ENCODE results near the gene FGF12.

FGF12 gene

DNA sequence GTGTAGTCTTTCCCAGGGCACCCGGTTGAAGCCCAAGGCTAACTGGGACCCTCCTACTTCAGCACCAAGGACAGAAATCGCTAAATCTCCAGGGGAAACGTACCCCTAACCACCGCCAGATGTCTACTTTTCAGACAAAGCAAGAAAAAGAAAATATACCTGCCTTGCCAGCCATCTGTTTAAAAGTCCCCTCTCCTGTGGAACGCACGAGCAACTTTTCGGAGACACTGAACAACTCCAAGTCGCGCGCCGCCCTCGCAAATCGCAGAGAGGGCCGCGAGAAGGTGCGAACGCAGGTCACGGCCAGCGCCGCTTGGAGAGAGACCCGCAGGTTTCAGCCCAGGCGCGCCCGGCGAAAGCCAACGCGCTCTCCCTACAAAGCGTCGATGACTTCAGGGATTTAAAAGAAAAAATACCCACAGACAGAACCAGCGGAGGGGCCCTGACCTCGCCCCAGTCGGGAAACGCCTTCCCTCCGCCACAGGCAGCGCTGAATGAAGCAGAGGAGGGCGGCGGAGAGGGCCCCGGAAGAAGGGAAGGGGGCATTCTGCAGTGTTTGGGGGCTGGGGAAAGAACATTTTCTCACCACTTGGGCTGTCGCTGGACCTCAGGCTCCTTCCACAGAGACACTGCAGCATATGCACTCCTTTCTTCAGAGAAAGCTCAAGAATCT, 213.1 kb downstream of the FGF12 start:
- no peak overlapping the region for H3K27ac ChIP-seq (ENCODE audit: low read depth, low read length)
- H3K9ac ChIP-seq (ENCODE audit: low read length): no peak overlapping the region
- no peaks in the 10 kb centered on the region for H3K36me3 ChIP-seq (ENCODE audit: control insufficient read depth, insufficient read depth, low read length)
- peak overlapping the region; percentile 33 for H3K4me3 ChIP-seq (ENCODE audit: low read length)
- H3K27me3 ChIP-seq (ENCODE audit: control insufficient read depth, insufficient read depth, low read length): peaks cover 12% of the 10 kb centered on the region
- H3K4me1 ChIP-seq (ENCODE audit: control insufficient read depth, insufficient read depth, low read length): no peaks in the 10 kb centered on the region

DNA sequence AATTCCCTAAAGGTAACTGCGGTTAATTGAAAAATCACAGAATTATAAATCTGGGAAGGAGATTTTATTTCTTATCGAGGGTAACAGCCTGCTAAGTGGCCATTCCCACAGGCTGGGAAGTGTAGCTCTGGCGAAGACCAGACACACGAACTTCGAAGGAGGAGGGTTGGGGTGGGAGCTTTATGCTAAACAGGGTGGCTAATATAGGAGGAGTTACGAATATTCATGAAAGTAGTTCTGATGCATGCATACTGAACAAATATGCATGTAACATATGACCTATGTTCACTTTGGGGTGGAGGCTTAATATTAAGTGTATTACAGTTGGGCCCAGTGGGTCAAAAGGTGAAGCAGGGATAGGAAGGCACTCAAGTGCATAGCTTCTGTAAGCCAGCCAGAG, 221.6 kb downstream of the FGF12 start:
- Histone ChIP-seq H3K36me3 (ENCODE audit: control insufficient read depth, insufficient read depth, low read length) (no peaks in the 10 kb centered on the region), H3K27ac (ENCODE audit: low read depth, low read length) (no peak overlapping the region), H3K4me3 (ENCODE audit: low read length) (no peak overlapping the region), H3K27me3 (ENCODE audit: control insufficient read depth, insufficient read depth, low read length) (no peaks in the 10 kb centered on the region), H3K4me1 (ENCODE audit: control insufficient read depth, insufficient read depth, low read length) (no peaks in the 10 kb centered on the region), H3K9ac (ENCODE audit: low read length) (no peak overlapping the region)

DNA sequence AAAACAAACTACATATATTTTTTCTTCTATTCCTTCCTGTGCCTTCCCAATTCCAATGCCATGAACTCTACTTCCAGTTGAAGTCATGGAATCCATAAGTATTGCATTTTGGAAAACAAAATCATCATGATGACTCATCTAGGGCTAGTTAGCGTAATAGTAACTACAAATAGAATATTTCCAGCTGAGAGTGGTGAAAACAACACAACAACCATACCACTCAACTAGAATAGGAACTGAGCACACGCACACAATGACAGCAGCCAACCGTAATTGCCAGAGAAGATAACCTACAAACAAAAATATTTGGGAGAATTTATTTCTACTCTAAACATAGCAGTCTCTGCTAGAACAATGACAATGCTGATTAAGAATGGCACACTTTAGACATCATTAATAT, 225.9 kb downstream of the FGF12 start:
- no peak overlapping the region for H3K4me3 ChIP-seq (ENCODE audit: low read length)
- H3K4me1 ChIP-seq (ENCODE audit: control insufficient read depth, insufficient read depth, low read length): no peaks in the 10 kb centered on the region
- no peaks in the 10 kb centered on the region for H3K27me3 ChIP-seq (ENCODE audit: control insufficient read depth, insufficient read depth, low read length)
- no peaks in the 10 kb centered on the region for H3K36me3 ChIP-seq (ENCODE audit: control insufficient read depth, insufficient read depth, low read length)
- H3K27ac ChIP-seq (ENCODE audit: low read depth, low read length): no peak overlapping the region
- H3K9ac ChIP-seq (ENCODE audit: low read length): no peak overlapping the region

DNA sequence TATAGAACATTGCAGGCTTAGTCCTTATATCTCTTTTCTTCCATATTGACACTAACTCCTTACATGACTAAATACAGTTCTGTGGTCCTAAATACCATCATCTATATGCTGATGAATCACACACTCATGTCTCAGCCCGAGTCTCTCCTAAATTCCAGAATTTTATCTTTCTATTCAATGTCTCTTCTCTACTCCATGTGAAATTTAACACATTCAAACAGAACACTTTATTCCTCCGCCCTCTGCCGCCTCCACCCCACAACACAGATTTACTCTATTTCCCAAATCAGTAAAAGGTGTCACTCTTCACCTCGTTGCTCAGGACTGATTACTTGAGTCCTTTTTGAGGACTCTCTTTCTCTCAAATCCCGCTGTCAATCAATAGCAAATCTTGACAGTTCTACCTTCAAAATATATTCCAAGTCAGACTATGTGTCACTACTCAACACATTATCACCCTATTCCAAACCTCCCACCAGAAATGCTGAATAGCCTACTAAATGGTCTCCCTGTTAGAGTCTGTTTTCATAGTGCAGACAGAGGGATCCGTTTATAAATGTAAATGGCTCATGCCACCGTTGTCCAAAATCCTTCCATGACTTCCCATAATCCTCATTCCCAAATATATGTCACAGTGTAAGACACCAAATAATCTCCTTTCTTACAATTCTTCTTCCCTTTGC, 230.3 kb downstream of the FGF12 start:
- Histone ChIP-seq H3K27ac (ENCODE audit: low read depth, low read length) (no peak overlapping the region), H3K4me1 (ENCODE audit: control insufficient read depth, insufficient read depth, low read length) (no peaks in the 10 kb centered on the region)

DNA sequence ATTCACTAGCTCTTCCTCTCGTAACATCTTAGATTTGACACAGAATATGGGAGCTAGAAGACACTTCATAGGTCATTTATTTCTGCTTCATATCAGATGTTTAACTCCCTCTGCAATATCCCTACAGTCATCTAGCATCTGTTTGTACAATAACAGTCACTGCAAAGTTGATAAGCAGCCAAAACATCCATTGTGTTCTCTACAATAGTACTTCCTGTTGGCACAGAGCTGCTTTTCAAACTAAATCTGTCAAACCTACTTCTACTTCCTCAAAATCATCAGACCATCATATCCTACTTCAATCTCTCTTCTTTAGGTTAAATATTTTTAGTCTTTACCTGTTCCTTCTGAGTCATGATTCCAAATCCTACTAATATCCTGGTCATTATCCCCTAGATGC, 233.2 kb downstream of the FGF12 start:
- no peak overlapping the region for H3K27ac ChIP-seq (ENCODE audit: low read depth, low read length)
- no peak overlapping the region for H3K9ac ChIP-seq (ENCODE audit: low read length)
- no peak overlapping the region for H3K4me3 ChIP-seq (ENCODE audit: low read length)
- H3K4me1 ChIP-seq (ENCODE audit: control insufficient read depth, insufficient read depth, low read length): no peaks in the 10 kb centered on the region
- H3K27me3 ChIP-seq (ENCODE audit: control insufficient read depth, insufficient read depth, low read length): no peaks in the 10 kb centered on the region
- no peaks in the 10 kb centered on the region for H3K36me3 ChIP-seq (ENCODE audit: control insufficient read depth, insufficient read depth, low read length)

More for the DNA sequence above, 230.3 kb downstream of the FGF12 start:
- Histone ChIP-seq H3K36me3 (ENCODE audit: control insufficient read depth, insufficient read depth, low read length) (no peaks in the 10 kb centered on the region), H3K9ac (ENCODE audit: low read length) (no peak overlapping the region), H3K27me3 (ENCODE audit: control insufficient read depth, insufficient read depth, low read length) (no peaks in the 10 kb centered on the region), H3K4me3 (ENCODE audit: low read length) (no peak overlapping the region)

DNA sequence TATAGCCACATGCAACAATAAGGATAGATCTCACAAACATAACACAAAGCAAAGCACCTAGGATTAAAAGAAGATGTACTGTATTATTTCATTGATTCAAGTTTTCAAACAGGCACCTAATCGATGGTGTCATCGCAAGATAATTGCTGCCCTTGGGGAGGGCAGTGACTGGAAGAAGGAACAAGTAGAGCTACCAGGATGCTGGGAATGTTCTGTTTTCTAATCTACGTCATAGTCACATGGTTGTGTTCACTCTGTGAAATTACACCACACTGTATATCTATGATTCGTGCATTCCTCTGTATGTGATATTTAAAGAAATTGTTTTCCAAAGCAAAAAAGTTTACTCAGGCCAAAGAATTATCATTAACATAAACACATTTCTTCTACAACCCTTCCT, 236.6 kb downstream of the FGF12 start:
- Histone ChIP-seq H3K27me3 (ENCODE audit: control insufficient read depth, insufficient read depth, low read length) (no peaks in the 10 kb centered on the region), H3K9ac (ENCODE audit: low read length) (no peak overlapping the region), H3K4me3 (ENCODE audit: low read length) (no peak overlapping the region), H3K4me1 (ENCODE audit: control insufficient read depth, insufficient read depth, low read length) (no peaks in the 10 kb centered on the region), H3K27ac (ENCODE audit: low read depth, low read length) (no peak overlapping the region), H3K36me3 (ENCODE audit: control insufficient read depth, insufficient read depth, low read length) (no peaks in the 10 kb centered on the region)

DNA sequence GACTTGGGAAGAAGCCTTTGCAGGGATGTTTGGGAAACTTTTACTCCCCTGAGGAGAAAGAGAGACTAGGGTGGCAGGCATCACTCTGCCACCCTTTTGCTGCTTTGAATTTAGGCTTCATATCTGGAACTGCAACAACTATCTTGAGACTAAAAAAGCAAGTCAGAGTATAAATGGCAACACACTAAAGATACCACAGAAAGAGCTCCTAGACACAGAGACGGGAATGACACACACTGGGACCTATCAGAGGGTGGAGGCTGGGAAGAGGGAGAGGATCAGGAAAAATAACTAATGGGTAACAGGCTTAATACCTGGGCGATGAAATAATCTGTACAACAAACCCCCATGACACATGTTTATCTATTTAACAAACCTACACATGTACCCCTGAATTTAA, 237.8 kb downstream of the FGF12 start:
- Histone ChIP-seq H3K27me3 (ENCODE audit: control insufficient read depth, insufficient read depth, low read length) (no peaks in the 10 kb centered on the region), H3K36me3 (ENCODE audit: control insufficient read depth, insufficient read depth, low read length) (no peaks in the 10 kb centered on the region), H3K4me1 (ENCODE audit: control insufficient read depth, insufficient read depth, low read length) (no peaks in the 10 kb centered on the region), H3K9ac (ENCODE audit: low read length) (no peak overlapping the region), H3K27ac (ENCODE audit: low read depth, low read length) (no peak overlapping the region), H3K4me3 (ENCODE audit: low read length) (no peak overlapping the region)

DNA sequence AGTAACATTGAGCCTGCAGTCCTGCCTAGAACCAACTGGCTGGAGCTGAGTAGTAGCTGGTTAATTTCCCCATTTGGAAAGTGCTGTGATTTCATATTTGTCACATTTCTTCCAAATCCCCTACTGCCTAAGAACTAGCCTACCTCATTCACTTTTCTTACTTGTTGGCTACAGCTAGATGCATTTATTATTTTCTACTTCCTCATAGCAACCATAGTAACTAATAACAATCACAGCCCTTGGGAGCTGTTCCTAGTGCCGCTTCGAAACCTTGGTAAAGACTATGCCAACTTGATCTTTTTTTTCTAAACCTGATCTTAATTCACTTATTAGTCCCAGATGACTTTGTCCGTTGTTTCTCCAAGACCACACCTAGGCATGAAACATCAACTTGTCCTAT, 240.3 kb downstream of the FGF12 start:
- H3K9ac ChIP-seq (ENCODE audit: low read length): no peak overlapping the region
- H3K36me3 ChIP-seq (ENCODE audit: control insufficient read depth, insufficient read depth, low read length): no peaks in the 10 kb centered on the region
- H3K27ac ChIP-seq (ENCODE audit: low read depth, low read length): no peak overlapping the region
- no peak overlapping the region for H3K4me3 ChIP-seq (ENCODE audit: low read length)
- H3K27me3 ChIP-seq (ENCODE audit: control insufficient read depth, insufficient read depth, low read length): no peaks in the 10 kb centered on the region
- no peaks in the 10 kb centered on the region for H3K4me1 ChIP-seq (ENCODE audit: control insufficient read depth, insufficient read depth, low read length)

DNA sequence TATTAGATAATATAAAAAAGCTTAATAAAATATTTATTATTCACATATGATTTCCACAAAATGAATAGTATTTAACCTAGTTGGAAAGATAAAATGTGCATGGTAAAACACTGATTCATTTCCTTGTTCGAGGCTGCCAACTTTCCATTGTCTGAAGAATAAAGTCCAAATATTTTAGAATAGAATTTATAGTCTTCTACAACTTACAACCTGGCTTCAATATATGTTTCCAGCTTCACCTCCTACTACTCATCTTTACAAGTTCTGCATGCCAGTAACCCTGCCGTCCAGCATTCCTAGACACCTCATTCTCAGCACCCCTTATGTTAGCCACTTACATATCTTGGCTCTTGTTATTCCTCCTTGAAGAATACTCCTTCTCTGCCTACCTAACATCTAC, 244.5 kb downstream of the FGF12 start:
- H3K27ac ChIP-seq (ENCODE audit: low read depth, low read length): no peak overlapping the region
- no peak overlapping the region for H3K4me3 ChIP-seq (ENCODE audit: low read length)
- H3K36me3 ChIP-seq (ENCODE audit: control insufficient read depth, insufficient read depth, low read length): no peaks in the 10 kb centered on the region
- H3K4me1 ChIP-seq (ENCODE audit: control insufficient read depth, insufficient read depth, low read length): no peaks in the 10 kb centered on the region
- H3K9ac ChIP-seq (ENCODE audit: low read length): no peak overlapping the region
- H3K27me3 ChIP-seq (ENCODE audit: control insufficient read depth, insufficient read depth, low read length): no peaks in the 10 kb centered on the region

DNA sequence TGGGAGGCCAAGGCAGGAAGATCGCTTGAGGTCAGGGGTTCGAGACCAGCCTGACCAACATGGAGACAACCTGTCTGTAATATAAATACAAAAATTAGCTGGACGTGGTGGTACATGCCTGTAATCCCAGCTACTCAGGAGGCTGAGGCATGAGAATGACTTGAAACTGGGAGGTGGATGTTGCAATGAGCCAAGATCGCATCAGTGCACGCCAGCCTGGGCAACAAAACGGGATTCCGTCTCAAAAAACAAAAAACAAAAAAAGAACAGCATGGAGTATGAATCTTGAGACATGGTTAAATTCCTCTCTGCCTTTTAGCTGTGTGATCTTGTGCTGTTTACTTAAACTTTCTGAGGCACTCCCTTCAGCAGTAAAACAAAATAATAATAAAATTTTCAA, 244.9 kb downstream of the FGF12 start:
- Histone ChIP-seq H3K4me1 (ENCODE audit: control insufficient read depth, insufficient read depth, low read length) (no peaks in the 10 kb centered on the region), H3K36me3 (ENCODE audit: control insufficient read depth, insufficient read depth, low read length) (no peaks in the 10 kb centered on the region), H3K27ac (ENCODE audit: low read depth, low read length) (no peak overlapping the region), H3K4me3 (ENCODE audit: low read length) (no peak overlapping the region), H3K9ac (ENCODE audit: low read length) (no peak overlapping the region), H3K27me3 (ENCODE audit: control insufficient read depth, insufficient read depth, low read length) (no peaks in the 10 kb centered on the region)

DNA sequence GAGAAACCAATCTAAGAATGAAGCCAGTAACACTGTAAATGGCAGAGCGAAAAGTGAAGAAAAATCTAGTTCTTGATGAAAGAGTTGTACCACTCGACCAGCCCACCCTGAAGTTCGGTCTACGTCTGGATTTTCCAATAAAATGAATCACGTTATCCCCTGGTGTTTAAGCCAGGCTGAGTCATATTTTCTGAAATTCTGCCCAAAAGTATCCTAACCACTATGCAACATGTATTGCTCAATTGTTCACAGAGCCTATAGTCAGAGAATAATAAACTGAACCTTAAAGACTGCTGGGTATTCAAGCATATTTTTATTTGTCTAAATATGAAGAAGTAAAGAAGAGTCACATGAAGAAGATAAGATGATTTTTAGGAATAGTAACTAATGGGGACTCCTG, 245.7 kb downstream of the FGF12 start:
- H3K9ac ChIP-seq (ENCODE audit: low read length): no peak overlapping the region
- H3K36me3 ChIP-seq (ENCODE audit: control insufficient read depth, insufficient read depth, low read length): no peaks in the 10 kb centered on the region
- no peaks in the 10 kb centered on the region for H3K4me1 ChIP-seq (ENCODE audit: control insufficient read depth, insufficient read depth, low read length)
- H3K27ac ChIP-seq (ENCODE audit: low read depth, low read length): no peak overlapping the region
- H3K27me3 ChIP-seq (ENCODE audit: control insufficient read depth, insufficient read depth, low read length): no peaks in the 10 kb centered on the region
- no peak overlapping the region for H3K4me3 ChIP-seq (ENCODE audit: low read length)

DNA sequence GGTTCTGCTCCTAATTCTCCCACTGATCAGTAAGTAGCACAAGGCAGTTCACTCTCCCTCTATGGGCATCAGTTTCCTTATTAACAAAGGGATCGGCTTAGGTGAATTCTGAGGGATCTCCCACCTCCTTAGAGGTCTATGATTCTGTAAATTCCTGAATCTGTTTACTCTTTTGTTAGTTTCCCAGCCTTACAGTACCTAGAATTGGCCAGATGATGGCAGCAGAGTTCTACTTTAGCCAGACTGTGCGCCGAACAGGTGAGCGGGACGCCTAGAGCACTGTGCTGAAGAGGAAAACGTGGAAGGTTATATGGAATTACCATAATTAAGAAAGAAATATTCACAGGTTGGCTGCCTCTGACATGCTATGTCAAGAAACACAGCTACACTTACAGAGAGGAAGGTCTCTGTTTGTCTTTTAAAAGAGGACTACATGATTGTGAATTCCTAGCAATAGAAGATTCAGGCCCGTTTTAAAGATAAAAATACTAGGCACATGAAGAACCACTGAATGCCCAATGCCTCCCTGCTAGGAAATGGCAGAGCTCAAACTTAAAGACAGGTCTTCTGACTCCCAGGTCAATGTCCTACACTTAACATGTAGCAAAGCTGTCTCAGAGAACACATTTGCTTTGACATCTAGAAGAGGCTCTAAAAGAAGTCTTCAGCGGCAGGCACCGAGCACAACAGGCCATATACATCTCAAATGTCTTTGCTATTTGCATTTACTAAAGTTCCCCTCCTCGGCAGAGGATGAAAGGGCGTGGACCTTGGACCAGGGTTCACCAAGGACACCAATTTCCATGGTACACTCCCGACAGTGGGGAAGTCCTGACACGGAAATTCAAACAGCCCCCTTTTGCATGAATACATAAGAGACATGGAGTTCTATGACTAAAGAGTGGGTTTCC, 259.9 kb downstream of the FGF12 start:
- no peak overlapping the region for H3K9ac ChIP-seq (ENCODE audit: low read length)
- no peaks in the 10 kb centered on the region for H3K4me1 ChIP-seq (ENCODE audit: control insufficient read depth, insufficient read depth, low read length)
- H3K4me3 ChIP-seq (ENCODE audit: low read length): no peak overlapping the region
- no peak overlapping the region for H3K27ac ChIP-seq (ENCODE audit: low read depth, low read length)
- no peaks in the 10 kb centered on the region for H3K36me3 ChIP-seq (ENCODE audit: control insufficient read depth, insufficient read depth, low read length)
- no peaks in the 10 kb centered on the region for H3K27me3 ChIP-seq (ENCODE audit: control insufficient read depth, insufficient read depth, low read length)

Data from rectal smooth muscle tissue (tissue), 1 donor.